Measurements from ENCODE around the gene KIF26B.

KIF26B gene

DNA sequence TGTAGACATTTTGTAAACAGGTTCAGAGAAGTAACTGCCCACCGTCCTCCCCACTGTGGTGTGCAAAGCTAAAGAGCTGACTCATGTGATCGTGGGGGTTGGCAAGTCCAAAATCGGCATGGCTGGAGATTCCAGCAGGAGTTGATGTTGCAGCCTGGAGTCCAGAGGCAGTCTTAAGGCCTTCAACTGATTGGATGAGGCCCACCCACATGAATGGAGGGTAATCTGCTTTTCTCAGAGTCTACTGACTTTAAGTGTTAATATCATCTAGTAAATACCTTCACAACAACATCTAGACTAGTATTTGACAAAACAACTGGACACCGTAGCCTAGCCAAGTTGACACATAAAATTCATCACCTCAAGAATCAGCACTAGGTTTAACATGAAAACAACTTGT lies 281.6 kb downstream of the KIF26B start:
- H3K4me3 ChIP-seq (ENCODE audit: low read length, poor library complexity, severe bottlenecking) = no peak overlapping the region
- H3K9ac ChIP-seq (ENCODE audit: low read depth, low read length, poor library complexity, severe bottlenecking) = no peak overlapping the region
- peaks cover 3% of the 10 kb centered on the region for H3K4me1 ChIP-seq (ENCODE audit: insufficient read depth, low read length, poor library complexity, severe bottlenecking)
- no peaks in the 10 kb centered on the region for H3K27me3 ChIP-seq (ENCODE audit: insufficient read depth, low read length, poor library complexity, severe bottlenecking)
- H3K79me2 ChIP-seq (ENCODE audit: insufficient read depth, low read length) = no peaks in the 10 kb centered on the region
- no peak for TF ChIP-seq EZH2phosphoT487 (IDR thresholded peaks at IDR 0.05; ENCODE audit: borderline replicate concordance)
- TF ChIP-seq, protein P1, sequence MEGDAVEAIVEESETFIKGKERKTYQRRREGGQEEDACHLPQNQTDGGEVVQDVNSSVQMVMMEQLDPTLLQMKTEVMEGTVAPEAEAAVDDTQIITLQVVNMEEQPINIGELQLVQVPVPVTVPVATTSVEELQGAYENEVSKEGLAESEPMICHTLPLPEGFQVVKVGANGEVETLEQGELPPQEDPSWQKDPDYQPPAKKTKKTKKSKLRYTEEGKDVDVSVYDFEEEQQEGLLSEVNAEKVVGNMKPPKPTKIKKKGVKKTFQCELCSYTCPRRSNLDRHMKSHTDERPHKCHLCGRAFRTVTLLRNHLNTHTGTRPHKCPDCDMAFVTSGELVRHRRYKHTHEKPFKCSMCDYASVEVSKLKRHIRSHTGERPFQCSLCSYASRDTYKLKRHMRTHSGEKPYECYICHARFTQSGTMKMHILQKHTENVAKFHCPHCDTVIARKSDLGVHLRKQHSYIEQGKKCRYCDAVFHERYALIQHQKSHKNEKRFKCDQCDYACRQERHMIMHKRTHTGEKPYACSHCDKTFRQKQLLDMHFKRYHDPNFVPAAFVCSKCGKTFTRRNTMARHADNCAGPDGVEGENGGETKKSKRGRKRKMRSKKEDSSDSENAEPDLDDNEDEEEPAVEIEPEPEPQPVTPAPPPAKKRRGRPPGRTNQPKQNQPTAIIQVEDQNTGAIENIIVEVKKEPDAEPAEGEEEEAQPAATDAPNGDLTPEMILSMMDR (conservative IDR thresholded peaks at IDR 0.05; ENCODE audit: low read length) = no peak
- H3K4me2 ChIP-seq (ENCODE audit: low read depth, low read length, poor library complexity, severe bottlenecking) = no peak overlapping the region
- H4K20me1 ChIP-seq (ENCODE audit: insufficient read depth, low read length, poor library complexity, severe bottlenecking) = no peaks in the 10 kb centered on the region
- H3K36me3 ChIP-seq (ENCODE audit: insufficient read depth, low read length) = no peaks in the 10 kb centered on the region
- no peaks in the 10 kb centered on the region for H3K9me2 ChIP-seq (replicated peaks; ENCODE audit: low read depth, low read length)
- H3K9me3 ChIP-seq (ENCODE audit: insufficient read depth, low read depth, low read length) = no peaks in the 10 kb centered on the region
- H3F3A ChIP-seq (ENCODE audit: low read depth) = no peaks in the 10 kb centered on the region
- no peak overlapping the region for H2AFZ ChIP-seq (ENCODE audit: low read length)

DNA sequence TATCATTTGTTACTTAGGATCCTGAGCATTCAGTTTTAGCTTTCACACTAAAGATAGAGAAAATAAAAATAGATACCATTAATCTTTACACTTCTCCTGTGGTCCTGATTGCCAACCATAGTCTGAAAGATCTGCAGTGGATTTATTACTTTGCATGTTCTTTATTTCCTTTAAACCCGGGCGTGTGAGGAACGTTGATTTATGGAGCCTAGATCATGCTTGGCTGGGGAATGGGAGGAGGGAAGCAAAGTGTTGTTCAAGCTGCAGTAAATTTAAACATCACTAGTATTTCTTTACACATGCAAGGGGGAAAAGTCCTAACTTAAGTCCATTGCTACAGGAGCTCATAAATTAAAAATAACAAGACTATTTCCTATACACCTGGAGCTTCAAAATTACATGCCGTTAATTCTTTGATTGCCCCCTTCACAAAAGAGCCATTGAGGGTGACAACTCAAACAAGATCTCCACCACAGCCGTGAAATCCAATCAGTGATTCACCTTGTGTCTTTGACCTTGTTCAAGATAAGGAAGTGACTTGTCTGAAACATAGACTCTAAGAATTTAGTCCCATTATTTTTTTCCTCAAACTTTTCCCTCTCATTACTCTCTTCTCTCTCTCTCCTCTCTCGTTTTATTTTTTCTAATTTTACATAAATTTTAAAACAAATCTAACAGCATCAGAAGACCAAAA lies 282.7 kb downstream of the KIF26B start:
- Histone ChIP-seq H3F3A (ENCODE audit: low read depth) (no peaks in the 10 kb centered on the region), H3K27me3 (ENCODE audit: insufficient read depth, low read length, poor library complexity, severe bottlenecking) (no peaks in the 10 kb centered on the region), H3K4me3 (ENCODE audit: low read length, poor library complexity, severe bottlenecking) (no peak overlapping the region), H3K9me2 (replicated peaks; ENCODE audit: low read depth, low read length) (no peaks in the 10 kb centered on the region), H2AFZ (ENCODE audit: low read length) (no peak overlapping the region), H4K20me1 (ENCODE audit: insufficient read depth, low read length, poor library complexity, severe bottlenecking) (no peaks in the 10 kb centered on the region), H3K4me1 (ENCODE audit: insufficient read depth, low read length, poor library complexity, severe bottlenecking) (peaks cover 12% of the 10 kb centered on the region), H3K36me3 (ENCODE audit: insufficient read depth, low read length) (no peaks in the 10 kb centered on the region), H3K9ac (ENCODE audit: low read depth, low read length, poor library complexity, severe bottlenecking) (no peak overlapping the region), H3K79me2 (ENCODE audit: insufficient read depth, low read length) (no peaks in the 10 kb centered on the region), H3K9me3 (ENCODE audit: insufficient read depth, low read depth, low read length) (no peaks in the 10 kb centered on the region), H3K4me2 (ENCODE audit: low read depth, low read length, poor library complexity, severe bottlenecking) (no peak overlapping the region)
- TF ChIP-seq EZH2phosphoT487 (IDR thresholded peaks at IDR 0.05; ENCODE audit: borderline replicate concordance) = no peak
- TF ChIP-seq, protein P1 (conservative IDR thresholded peaks at IDR 0.05; ENCODE audit: low read length) = no peak

DNA sequence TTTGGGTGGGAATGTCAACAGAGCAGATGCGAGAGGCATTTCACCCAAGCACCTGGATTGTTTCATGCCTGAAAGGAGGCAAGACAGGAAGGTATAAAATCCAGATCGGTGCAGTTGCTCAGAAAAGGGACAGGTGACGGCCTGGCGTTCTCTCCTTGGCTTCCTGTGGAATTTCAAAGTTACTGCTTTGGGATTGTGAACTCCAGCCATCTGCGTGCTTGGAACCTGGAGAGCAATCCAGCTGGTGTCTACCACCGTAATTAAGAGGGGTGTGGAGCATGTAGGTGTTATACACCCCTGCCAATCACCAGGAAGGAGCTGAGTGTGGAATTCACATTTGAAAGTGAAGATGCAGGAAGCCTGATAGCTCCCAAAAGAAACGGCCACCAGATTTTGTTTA lies 286.1 kb downstream of the KIF26B start:
- Histone ChIP-seq H3F3A (ENCODE audit: low read depth) (no peaks in the 10 kb centered on the region), H3K4me3 (ENCODE audit: low read length, poor library complexity, severe bottlenecking) (no peak overlapping the region), H3K36me3 (ENCODE audit: insufficient read depth, low read length) (no peaks in the 10 kb centered on the region), H3K27me3 (ENCODE audit: insufficient read depth, low read length, poor library complexity, severe bottlenecking) (no peaks in the 10 kb centered on the region), H3K9me2 (replicated peaks; ENCODE audit: low read depth, low read length) (no peaks in the 10 kb centered on the region), H3K79me2 (ENCODE audit: insufficient read depth, low read length) (no peaks in the 10 kb centered on the region), H4K20me1 (ENCODE audit: insufficient read depth, low read length, poor library complexity, severe bottlenecking) (no peaks in the 10 kb centered on the region), H2AFZ (ENCODE audit: low read length) (no peak overlapping the region), H3K9me3 (ENCODE audit: insufficient read depth, low read depth, low read length) (no peaks in the 10 kb centered on the region), H3K4me1 (ENCODE audit: insufficient read depth, low read length, poor library complexity, severe bottlenecking) (peaks cover 12% of the 10 kb centered on the region), H3K4me2 (ENCODE audit: low read depth, low read length, poor library complexity, severe bottlenecking) (no peak overlapping the region), H3K9ac (ENCODE audit: low read depth, low read length, poor library complexity, severe bottlenecking) (no peak overlapping the region)
- TF ChIP-seq, protein P1 (conservative IDR thresholded peaks at IDR 0.05; ENCODE audit: low read length) = no peak
- no peak for TF ChIP-seq EZH2phosphoT487 (IDR thresholded peaks at IDR 0.05; ENCODE audit: borderline replicate concordance)

Data from Loucy (cell line).